HT1080 (cell line): ENCODE results near the gene TNP2. TPM values are rescaled to one million over a fixed set of nuclear protein-coding genes. Genes with fewer than 3 reads are reported as not detected.
"Not testable (repeated sequence)": the region's sequence is repeated elsewhere in the genome, so short reads cannot be mapped to it uniquely, and the experiment has no call there.

Experiments
- DNase-seq: peaks from one replicate; pipeline ENCODE4 v3.0.0-alpha.2; 2015; ENCODE audit warnings: low read depth
- small RNA-seq: library from RNA; depleted of rRNA; stranded (forward); fragments of <200 nt; gene quantifications from one replicate; pipeline ENCODE3, GENCODE V24; 2014
- total RNA-seq: library from RNA; depleted of rRNA; stranded (reverse); fragments of >200 nt; shearing (Covaris generic); gene quantifications from 2 replicates; pipeline ENCODE4 v1.2.3, GENCODE V29; 2014; rRNA removed

The TNP2 gene
- total RNA-seq, 1 experiment from 2014 or later: not detected

DNA sequence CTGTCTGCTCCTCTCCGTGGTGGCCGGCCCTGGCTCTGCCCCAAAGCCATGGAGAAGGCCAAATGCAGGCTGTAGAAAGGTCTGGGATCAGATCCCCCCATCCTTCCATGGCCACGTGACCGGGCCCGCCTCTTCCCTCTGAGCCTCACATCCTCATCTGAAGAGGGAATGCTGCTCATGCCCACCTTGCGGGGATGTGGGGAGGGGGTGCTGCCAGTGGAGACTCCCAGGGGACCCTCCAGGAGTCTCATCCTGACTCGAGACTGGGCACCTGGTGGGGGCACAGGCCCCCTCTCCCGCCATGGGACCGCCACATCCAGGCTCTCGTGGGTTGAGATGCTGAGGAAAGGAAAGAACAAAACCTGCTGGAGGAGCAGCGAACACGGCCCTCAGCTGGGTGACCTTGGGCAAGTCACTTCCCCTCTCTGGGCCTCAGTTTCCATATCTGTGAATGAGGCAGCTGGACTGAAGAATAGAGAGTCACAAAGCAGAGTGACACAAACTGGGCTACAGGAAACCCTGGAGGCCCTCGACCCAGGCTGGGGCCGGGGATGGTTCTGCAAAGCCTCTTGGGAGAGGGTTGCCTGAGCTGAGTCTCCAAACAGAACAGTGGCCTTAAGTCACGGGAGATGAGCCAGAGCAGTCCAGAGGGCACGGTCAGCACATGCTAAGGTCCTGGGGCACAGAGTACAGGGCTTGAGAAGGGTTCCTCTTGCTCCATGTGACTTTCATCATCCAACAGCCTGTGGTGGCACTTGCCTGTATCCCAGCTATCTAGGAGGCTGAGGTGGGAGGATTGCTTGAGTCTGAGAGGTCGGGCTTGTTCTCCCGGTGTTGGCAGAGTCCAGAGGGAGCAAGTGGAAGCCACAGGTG lies 43.2 kb downstream of the TNP2 start:
- DNase-seq: no peak

DNA sequence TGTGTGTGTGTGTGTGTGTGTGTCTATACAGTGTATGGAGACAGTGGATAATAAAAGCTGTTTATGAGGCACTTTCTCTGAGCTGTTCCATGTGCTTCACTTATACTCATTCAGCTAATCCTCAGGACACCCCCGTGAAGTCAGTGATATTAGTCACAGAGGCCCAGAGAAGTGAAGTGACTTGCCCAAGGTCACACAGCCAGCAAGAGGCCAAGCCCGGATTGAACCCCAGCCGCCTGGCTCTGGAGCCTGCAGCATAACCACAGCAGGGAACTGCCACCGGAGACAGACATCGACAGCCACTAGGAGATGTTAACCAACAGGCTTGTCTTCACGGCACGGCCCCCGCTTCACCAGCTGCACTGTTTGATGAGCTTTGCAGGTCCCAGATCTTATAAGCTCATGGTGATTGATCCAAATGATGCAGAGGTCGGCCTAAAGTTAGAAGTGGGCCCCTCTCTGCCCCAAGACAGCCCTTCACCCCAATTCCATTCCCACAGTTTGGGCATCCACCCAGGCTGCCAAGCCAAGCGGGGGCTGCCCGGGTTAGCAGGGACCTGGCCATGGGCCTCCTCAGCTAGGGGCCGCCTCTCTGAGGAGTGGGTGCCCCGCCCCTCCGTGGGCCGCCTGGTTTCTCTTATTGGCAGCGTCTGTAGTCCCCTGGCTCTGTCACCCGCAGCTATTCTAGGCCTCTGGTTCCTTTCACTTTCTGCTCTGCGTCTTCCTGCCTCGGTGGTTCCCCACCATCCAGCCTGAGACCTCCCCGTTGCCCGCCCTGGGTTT lies 44.0 kb downstream of the TNP2 start:
- no peak for DNase-seq

DNA sequence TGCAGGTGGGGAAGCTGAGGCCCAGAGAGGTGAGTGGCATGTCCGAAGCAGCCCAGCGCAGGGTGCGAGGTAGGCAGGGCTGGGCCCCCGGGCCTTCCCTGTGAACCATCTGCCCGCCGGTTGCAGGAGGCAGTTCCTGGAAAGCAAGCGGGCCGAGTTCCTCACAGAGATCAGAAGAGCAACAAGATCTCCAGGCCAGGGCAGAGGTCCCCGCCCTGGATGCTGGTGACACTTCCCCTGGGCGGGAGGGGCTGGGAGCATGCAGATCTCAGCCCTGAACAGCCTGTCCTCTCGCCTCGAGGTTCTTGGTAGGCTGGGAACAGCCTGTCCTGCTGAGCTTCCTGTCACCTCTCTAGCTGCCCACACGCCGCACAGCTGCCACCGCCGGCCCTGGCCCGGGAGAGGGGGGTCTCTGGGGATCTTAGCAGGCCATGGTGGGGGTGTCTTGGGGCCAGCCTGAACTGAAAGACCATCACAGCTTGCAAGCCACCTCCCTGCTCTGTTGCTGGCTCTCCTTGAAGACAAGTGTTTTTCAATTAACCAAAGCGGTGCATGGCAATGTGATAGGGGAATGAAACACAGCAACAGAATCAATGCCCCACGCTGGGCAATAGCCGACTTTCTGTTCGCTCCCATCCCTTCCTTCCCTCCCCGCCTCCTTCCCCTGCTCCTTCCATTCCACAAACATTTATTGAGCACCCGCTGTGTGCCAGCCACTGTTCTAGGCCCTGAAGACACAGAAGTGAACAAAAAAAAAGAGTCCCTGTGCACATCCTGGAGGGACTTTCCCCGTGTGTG lies 44.8 kb downstream of the TNP2 start:
- no peak for DNase-seq

DNA sequence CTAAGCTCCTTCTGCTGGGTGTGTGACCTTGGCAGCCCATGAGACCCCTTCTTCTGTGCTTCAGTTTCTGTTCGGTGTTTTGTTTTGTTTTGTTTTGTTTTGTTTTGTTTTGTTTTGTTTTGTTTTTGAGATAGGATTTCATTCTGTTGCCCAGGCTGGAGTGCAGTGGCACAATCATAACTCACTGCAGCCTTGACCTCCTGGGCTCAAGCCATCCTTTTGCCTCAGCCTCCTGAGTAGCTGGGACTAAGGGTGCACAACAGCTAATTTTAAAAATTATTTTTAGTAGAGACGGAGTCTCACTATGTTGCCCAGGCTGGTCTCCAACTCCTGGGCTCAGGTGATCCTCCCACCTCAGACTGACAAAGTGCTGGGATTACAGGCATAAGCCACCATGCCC lies 48.6 kb downstream of the TNP2 start:
- not testable (repeated sequence) for DNase-seq

DNA sequence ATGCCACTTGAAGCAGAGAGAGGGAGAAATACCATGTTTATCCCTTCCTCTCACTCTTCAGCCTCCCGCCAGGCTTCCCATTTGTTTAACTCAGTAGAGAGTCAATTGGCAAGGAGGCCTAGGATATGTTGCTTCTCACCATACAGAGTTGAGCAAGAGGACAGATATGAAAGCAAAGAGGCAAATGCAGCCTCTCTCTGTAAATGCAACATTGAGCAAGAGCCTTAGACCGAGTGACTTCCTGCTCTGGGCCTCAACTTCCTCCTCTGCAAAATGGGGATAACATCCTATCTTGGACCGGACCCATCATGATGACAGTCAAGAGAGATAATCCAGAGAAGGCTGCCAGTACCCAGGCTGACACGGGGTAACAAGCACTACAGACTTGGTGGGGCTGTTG lies 49.9 kb downstream of the TNP2 start:
- DNase-seq: no peak

DNA sequence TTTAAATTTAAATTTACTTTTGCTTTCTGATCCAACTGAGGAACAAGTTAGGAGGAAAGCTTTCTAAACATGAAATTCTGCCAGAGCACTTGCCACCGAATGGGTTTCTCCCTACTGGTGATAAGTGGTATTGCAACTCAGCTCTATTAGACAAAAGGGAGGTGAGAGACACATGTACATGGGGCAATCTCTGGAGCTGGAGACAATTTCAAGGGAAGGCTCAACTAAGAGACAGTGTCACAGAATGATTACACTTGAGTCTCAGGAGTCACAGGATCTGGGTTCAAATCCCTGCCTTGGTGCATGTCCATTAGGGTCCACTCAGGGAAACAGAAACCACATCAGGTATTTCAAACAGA lies 50.5 kb downstream of the TNP2 start:
- no peak for DNase-seq

Small RNA genes within 50 kb of the gene (small RNA-seq; reads per million reads assigned to genes)
- not detected for gene MIR548H2
- not detected for gene RF00019
- gene RF00554: not detected

Other genes starting within 250 kb of the TNP2 start
- gene SOCS1, start 13.1 kb downstream of the TNP2 start, total RNA-seq: 1.7 and 2.3 TPM in 2 replicates
- gene PRM3, start 4.3 kb upstream of the TNP2 start, total RNA-seq: not detected in 2 replicates
- gene PRM2, start 7.2 kb upstream of the TNP2 start, total RNA-seq: not detected in 2 replicates
- not detected in 2 replicates for gene PRM1, start 12.0 kb upstream of the TNP2 start, total RNA-seq
- gene RMI2, start 76.1 kb upstream of the TNP2 start, total RNA-seq: 9.4 and 14.2 TPM in 2 replicates